Gastrocnemius medialis (tissue), 4 donors: ENCODE data around the gene PIGN. TPM values are rescaled to one million over a fixed set of nuclear protein-coding genes. Genes with fewer than 3 reads are reported as not detected.

Experiments used
- ATAC-seq, 2 donors: fragments of 150-250 bp; one replicate each; pipeline ENCODE4 v1.9.1; 2016
- DNase-seq, 2 donors: peaks; one replicate each; pipeline ENCODE4 v3.0.0-alpha.2; 2019
- H3K27ac ChIP-seq, 4 donors: fragments of 200-600 bp; sonication (generic); 1 replicate in 1 of 4; 2 replicates in 3 of 4; pipeline ENCODE4 v1.5.1; 2016 to 2018; ENCODE audit warnings: mild to moderate bottlenecking in 2 of 4, moderate library complexity in 1 of 4
- H3K27me3 ChIP-seq, 3 donors: fragments of 200-600 bp; sonication (generic) in 2 of 3; 1 replicate in 1 of 3; 2 replicates in 2 of 3; pipeline versions ENCODE4 v1.5.1 to v1.6.0; 2016 to 2019; ENCODE audit warnings: mild to moderate bottlenecking in 1 of 3, moderate library complexity in 1 of 3
- H3K36me3 ChIP-seq, 2 donors: fragments of 200-600 bp; sonication (generic) in 1 of 2; one replicate each; pipeline ENCODE4 v1.5.1; 2017 to 2018
- H3K4me1 ChIP-seq, 2 donors: fragments of 200-600 bp; sonication (generic) in 1 of 2; one replicate each; pipeline ENCODE4 v1.5.1; 2016 to 2017; ENCODE audit warnings: mild to moderate bottlenecking in 2 of 2
- H3K4me3 ChIP-seq, 4 donors: fragments of 200-600 bp; sonication (generic) in 3 of 4; 1 replicate in 1 of 4; 2 replicates in 3 of 4; pipeline ENCODE4 v1.5.1; 2016 to 2019; ENCODE audit warnings: mild to moderate bottlenecking in 2 of 4
- H3K9me3 ChIP-seq, 3 donors: fragments of 200-600 bp; sonication (generic) in 2 of 3; 1 replicate in 1 of 3; 2 replicates in 2 of 3; pipeline ENCODE4 v1.5.1; 2016 to 2019
- CTCF ChIP-seq, 5 experiments: fragments of 450-650 bp in 3 of 5; fragments of 200-600 bp in 2 of 5; sonication (generic) in 2 of 5; IDR thresholded peaks in 4 of 5; conservative IDR thresholded peaks in 1 of 5; 1 replicate in 4 of 5; 2 replicates in 1 of 5; pipeline ENCODE4 v1.5.1; 2016 to 2019; ENCODE audit warnings: antibody characterized with exemption in 5 of 5, mild to moderate bottlenecking in 3 of 5, moderate library complexity in 3 of 5
- POLR2A ChIP-seq, 2 donors: fragments of 450-650 bp; IDR thresholded peaks; one replicate each; pipeline ENCODE4 v1.6.1; 2017; ENCODE audit warnings: antibody characterized with exemption in 2 of 2, mild to moderate bottlenecking in 2 of 2, moderate library complexity in 2 of 2
- in situ Hi-C, 4 donors: fragments of 200-750 bp; cut with MboI; loops; one replicate each; pipeline versions ENCODE4 v1.15.0 to v1.8.0; 2017; ENCODE audit warnings: low sequenced_read_pairs in 4 of 4
- intact Hi-C: fragments of 100-400 bp; cut with DNase I; formaldehyde crosslinking; loops from one replicate; pipeline ENCODE4 v1.15.1; 2023; ENCODE audit warnings: low total_unique reads
- total RNA-seq, 4 donors: library from RNA; depleted of rRNA; stranded (reverse); fragments of >200 nt; gene quantifications; one replicate each; pipeline versions ENCODE4 v1.1.0 to v1.2.3, GENCODE V29; 2016

Gene PIGN
- total RNA-seq, 4 donors from 2014 or later: 10.7 to 18.7 (median 14.8) TPM

DNA sequence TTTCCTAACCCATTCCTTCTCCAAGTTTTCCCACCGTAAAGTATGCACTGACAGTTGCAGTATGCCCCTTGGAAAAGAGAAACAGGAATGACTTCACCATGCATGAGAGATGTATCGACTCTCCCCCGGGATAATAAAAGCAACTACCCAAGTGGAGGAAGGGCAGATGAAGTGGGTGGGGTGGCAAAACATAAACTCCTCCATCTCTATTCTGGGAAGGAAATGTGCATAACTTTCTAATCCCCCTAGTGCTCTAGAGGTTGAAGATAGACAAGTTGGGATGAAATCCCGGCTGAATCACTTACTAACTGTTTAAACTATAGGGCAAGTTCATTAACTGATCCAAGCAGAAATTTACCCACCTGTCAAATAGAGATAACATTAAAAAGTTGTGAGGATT, 89.2 kb downstream of the PIGN start:
- DNase-seq: no peak
- no peak overlapping the region for H3K27ac ChIP-seq
- no peaks in the 10 kb centered on the region for H3K4me1 ChIP-seq
- TF ChIP-seq POLR2A (IDR thresholded peaks at IDR 0.05): no peak
- TF ChIP-seq CTCF (IDR thresholded peaks at IDR 0.05 in 4 of 5, conservative IDR thresholded peaks at IDR 0.05 in 1 of 5): no peak
- H3K9me3 ChIP-seq: no peaks in the 10 kb centered on the region
- no peaks in the 10 kb centered on the region for H3K27me3 ChIP-seq
- no peak overlapping the region for H3K4me3 ChIP-seq
- peaks cover 3 to 38% of the 10 kb centered on the region in 2 donors for H3K36me3 ChIP-seq
- in situ Hi-C loops (no loop called here), intact Hi-C loops (no loop called here)
- no peak for ATAC-seq

GRCh38 chr18:62091487-62092120, 95.3 kb downstream of the PIGN start:
- Histone ChIP-seq H3K27ac (no peak overlapping the region), H3K36me3 (peaks cover 0 to 19% of the 10 kb centered on the region in 2 donors), H3K4me3 (no peak overlapping the region), H3K9me3 (no peaks in the 10 kb centered on the region), H3K27me3 (no peaks in the 10 kb centered on the region), H3K4me1 (no peaks in the 10 kb centered on the region)
- DNase-seq (no peak), ATAC-seq (no peak)
- intact Hi-C loops: no loop called here
- TF ChIP-seq POLR2A (IDR thresholded peaks at IDR 0.05) (no peak), CTCF (IDR thresholded peaks at IDR 0.05 in 4 of 5, conservative IDR thresholded peaks at IDR 0.05 in 1 of 5) (no peak)
- in situ Hi-C loops: no loop called here

DNA sequence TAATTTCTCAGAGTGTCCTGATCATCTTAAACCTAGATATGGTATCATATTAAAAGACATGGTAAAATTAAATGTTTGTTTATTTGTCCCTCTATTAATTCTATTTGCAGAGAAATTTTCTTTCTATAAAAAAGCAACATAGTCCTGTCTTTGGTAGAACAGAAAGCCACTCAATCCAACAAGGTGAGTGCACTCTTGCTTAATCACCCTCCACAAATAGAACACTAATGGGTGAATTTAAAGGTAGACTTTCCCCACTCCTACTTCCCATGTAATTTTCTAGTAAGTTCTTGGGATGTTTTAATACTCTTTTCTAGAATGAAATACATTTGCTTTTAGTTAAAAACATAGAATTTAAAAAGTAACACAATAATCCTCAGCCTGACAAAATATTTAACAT, 97.7 kb downstream of the PIGN start:
- Histone ChIP-seq H3K27me3 (no peaks in the 10 kb centered on the region), H3K9me3 (no peaks in the 10 kb centered on the region), H3K27ac (no peak overlapping the region), H3K36me3 (peaks cover 0 to 28% of the 10 kb centered on the region in 2 donors), H3K4me3 (no peak overlapping the region), H3K4me1 (no peaks in the 10 kb centered on the region)
- no peak for TF ChIP-seq POLR2A (IDR thresholded peaks at IDR 0.05)
- TF ChIP-seq CTCF (IDR thresholded peaks at IDR 0.05 in 4 of 5, conservative IDR thresholded peaks at IDR 0.05 in 1 of 5): no peak
- ATAC-seq (no peak), DNase-seq (no peak)
- intact Hi-C loops: no loop called here
- in situ Hi-C loops: no loop called here

DNA sequence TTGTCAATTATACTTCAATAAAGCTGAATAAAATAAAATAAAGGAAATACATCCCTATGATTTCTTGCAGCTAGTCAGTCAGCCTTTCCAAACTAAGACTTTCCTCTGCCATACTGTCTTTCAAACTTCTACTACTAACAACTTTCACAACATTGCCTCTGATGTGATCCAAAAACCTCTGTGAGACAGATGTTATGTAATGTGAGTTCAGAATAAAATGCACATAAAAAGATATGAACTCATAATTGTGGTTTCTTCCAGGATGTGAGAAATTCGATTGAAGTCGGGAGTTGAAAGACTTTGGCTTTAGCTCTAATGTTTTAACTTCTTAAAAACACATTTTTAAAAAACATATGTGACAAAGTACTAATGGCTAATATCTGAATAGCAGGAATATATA, 98.7 kb downstream of the PIGN start:
- no peaks in the 10 kb centered on the region for H3K4me1 ChIP-seq
- DNase-seq (no peak), ATAC-seq (no peak)
- no peak overlapping the region for H3K4me3 ChIP-seq
- TF ChIP-seq CTCF (IDR thresholded peaks at IDR 0.05 in 4 of 5, conservative IDR thresholded peaks at IDR 0.05 in 1 of 5) (no peak), POLR2A (IDR thresholded peaks at IDR 0.05) (no peak)
- H3K9me3 ChIP-seq: no peaks in the 10 kb centered on the region
- in situ Hi-C loops (no loop called here), intact Hi-C loops (no loop called here)
- H3K27ac ChIP-seq: no peak overlapping the region
- H3K27me3 ChIP-seq: no peaks in the 10 kb centered on the region
- peaks cover 0 to 28% of the 10 kb centered on the region in 2 donors for H3K36me3 ChIP-seq

- H3K9me3 ChIP-seq: no peaks in the 10 kb centered on the region
- no peak overlapping the region for H3K4me3 ChIP-seq
- ATAC-seq (no peak), DNase-seq (no peak)
- intact Hi-C loops: no loop called here
- in situ Hi-C loops: no loop called here
- no peak overlapping the region for H3K27ac ChIP-seq
- H3K27me3 ChIP-seq: no peaks in the 10 kb centered on the region
- no peaks in the 10 kb centered on the region for H3K4me1 ChIP-seq
- TF ChIP-seq CTCF (IDR thresholded peaks at IDR 0.05 in 4 of 5, conservative IDR thresholded peaks at IDR 0.05 in 1 of 5): no peak
- TF ChIP-seq POLR2A (IDR thresholded peaks at IDR 0.05): no peak
- H3K36me3 ChIP-seq: peaks cover 0 to 28% of the 10 kb centered on the region in 2 donors
Observed at GRCh38 chr18:62085756-62086155, 101.1 kb downstream of the PIGN start.
